Activated CD8-positive, alpha-beta T cell treated with anti-CD3 and anti-CD28 coated beads, Interleukin-2, amount 10 ng/mL, durations not matched to agents 7 days and 5 days (primary cell): ENCODE measurements around the gene LIMS1. TPM values are rescaled to one million over a fixed set of nuclear protein-coding genes. Genes with fewer than 3 reads are reported as not detected.

Source experiments
- ATAC-seq: fragments of 150-1000 bp; cut with Tn5 transposase; one replicate; pipeline ENCODE4 v1.10.0; 2021; ENCODE audit warnings: moderate library complexity
- CTCF ChIA-PET: fragments of 350-600 bp; sonication (Branson Sonifier 250); formaldehyde crosslinking; loops from one replicate; lab custom pipeline; 2021; ENCODE audit warnings: antibody characterized with exemption; lab: Charles Lee
- POLR2A ChIA-PET: fragments of 350-600 bp; sonication (Branson Sonifier 250); formaldehyde crosslinking; loops from one replicate; lab custom pipeline; 2021; ENCODE audit warnings: antibody characterized with exemption; lab: Charles Lee
- DNase-seq: peaks from one replicate; pipeline ENCODE4 v3.0.0-alpha.2; 2020
- H3K27ac Mint-ChIP-seq: one replicate; pipeline ENCODE4 v1.8.0; 2021; ENCODE audit warnings: mild to moderate bottlenecking, mixed read lengths
- H3K27me3 Mint-ChIP-seq: one replicate; pipeline ENCODE4 v1.8.0; 2021; ENCODE audit warnings: low read depth, mixed read lengths
- H3K36me3 Mint-ChIP-seq: one replicate; pipeline ENCODE4 v1.8.0; 2021; ENCODE audit warnings: low read depth, mixed read lengths
- H3K4me1 Mint-ChIP-seq: one replicate; pipeline ENCODE4 v1.8.0; 2021; ENCODE audit warnings: low read depth, mixed read lengths
- H3K4me3 Mint-ChIP-seq: one replicate; pipeline ENCODE4 v1.8.0; 2021; ENCODE audit warnings: mild to moderate bottlenecking, mixed read lengths
- H3K9me3 Mint-ChIP-seq: one replicate; pipeline ENCODE4 v1.8.0; 2022; ENCODE audit warnings: mixed read lengths; ENCODE audit not compliant: insufficient read depth
- total RNA-seq, 2 experiments: library from RNA; stranded (reverse); gene quantifications; one replicate each; pipeline ENCODE4 v1.2.3, GENCODE V29; 2021

LIMS1 gene
- total RNA-seq, 2 experiments from 2014 or later, result 36.4 to 41.1 TPM

DNA sequence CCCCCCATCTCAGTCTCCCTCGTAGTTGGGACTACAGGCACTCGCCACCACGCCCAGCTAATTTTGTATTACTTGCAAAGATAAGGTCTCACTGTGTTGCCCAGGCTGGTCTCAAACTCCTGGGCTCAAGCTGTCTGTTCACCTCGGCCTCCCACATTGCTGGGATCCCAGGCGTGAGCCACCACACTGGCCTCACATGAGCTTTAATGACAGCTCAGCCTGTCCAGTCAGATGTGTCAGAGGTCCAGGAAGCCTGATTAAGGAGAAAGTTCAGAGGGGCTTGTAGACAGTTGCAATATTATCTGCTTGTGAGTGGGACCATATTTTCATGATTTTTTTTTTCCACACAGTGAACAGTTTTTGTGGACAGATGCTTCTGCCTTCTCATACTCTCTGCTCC, 82.0 kb downstream of the LIMS1 start:
- Mint-ChIP-seq H3K4me1 (peaks cover 72% of the 10 kb centered on the region), H3K36me3 (no peaks in the 10 kb centered on the region), H3K27me3 (no peaks in the 10 kb centered on the region), H3K4me3 (no peak overlapping the region), H3K27ac (no peak overlapping the region), H3K9me3 (no peaks in the 10 kb centered on the region)
- ChIA-PET POLR2A (interaction anchor here (0.7 kb wide), 1 partner anchor 212 kb away, joined by 8 read pairs; no protein-coding TSS in a partner anchor), CTCF (interaction anchor here (0.6 to 11.7 kb wide), 8 partner anchors 7 to 513 kb away, joined by 3 to 227 read pairs (median 6); no protein-coding TSS in a partner anchor)
- ATAC-seq (no peak), DNase-seq (no peak)

DNA sequence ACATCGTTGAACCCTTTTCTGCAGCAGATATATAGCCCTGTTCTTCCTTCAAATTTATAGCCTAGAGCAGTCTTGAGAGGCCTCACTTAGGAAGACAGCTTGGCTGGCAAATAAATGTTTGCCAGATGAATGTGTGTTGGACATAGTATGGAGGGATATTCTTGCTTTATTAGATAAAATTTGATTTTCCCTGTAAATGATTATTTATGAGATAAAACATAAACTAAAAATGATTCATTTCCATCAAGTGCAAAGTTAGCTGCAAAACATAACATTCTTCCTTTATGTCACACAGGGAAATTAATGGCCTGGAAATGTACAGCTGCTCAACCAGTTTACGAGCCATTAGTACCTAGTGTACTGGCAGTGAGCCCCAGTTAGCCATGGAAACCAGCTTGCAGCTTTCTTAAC, 82.5 kb downstream of the LIMS1 start:
- Mint-ChIP-seq H3K4me1 (peaks cover 74% of the 10 kb centered on the region), H3K27me3 (no peaks in the 10 kb centered on the region), H3K4me3 (no peak overlapping the region), H3K27ac (no peak overlapping the region), H3K9me3 (no peaks in the 10 kb centered on the region), H3K36me3 (no peaks in the 10 kb centered on the region)
- ChIA-PET CTCF (interaction anchor here (0.6 to 11.7 kb wide), 7 partner anchors 8 to 33 kb away, joined by 3 to 227 read pairs (median 8); no protein-coding TSS in a partner anchor), POLR2A (no interaction called here)
- DNase-seq (no peak), ATAC-seq (no peak)

DNA sequence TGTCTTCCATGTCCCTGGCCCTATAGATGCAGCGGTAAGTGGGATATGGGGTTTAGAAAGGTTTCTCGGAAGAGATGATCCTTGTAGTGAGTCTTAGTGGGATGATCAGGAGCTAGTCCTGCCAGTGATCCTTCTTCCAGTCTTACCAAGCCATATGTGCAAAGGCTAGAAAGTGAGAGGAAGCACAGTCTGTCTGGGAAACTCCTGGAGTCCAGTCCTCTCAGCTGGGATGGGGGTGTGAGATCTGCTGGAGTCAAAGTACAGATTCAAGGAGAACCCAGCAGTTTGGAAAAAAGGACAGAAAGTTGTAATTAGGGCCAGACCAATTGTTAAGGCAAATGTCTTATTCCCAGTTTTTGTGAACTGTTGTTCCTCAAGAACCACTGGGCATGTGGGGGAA, 83.3 kb downstream of the LIMS1 start:
- CTCF ChIA-PET, result interaction anchor here (0.8 to 11.7 kb wide), 5 partner anchors 9 to 24 kb away, joined by 3 to 227 read pairs (median 8); no protein-coding TSS in a partner anchor
- POLR2A ChIA-PET, result no interaction called here
- Mint-ChIP-seq H3K4me3 (no peak overlapping the region), H3K27ac (peak overlapping the region; percentile 11), H3K4me1 (peaks cover 72% of the 10 kb centered on the region), H3K36me3 (no peaks in the 10 kb centered on the region), H3K9me3 (no peaks in the 10 kb centered on the region), H3K27me3 (no peaks in the 10 kb centered on the region)
- no peak for ATAC-seq
- no peak for DNase-seq

DNA sequence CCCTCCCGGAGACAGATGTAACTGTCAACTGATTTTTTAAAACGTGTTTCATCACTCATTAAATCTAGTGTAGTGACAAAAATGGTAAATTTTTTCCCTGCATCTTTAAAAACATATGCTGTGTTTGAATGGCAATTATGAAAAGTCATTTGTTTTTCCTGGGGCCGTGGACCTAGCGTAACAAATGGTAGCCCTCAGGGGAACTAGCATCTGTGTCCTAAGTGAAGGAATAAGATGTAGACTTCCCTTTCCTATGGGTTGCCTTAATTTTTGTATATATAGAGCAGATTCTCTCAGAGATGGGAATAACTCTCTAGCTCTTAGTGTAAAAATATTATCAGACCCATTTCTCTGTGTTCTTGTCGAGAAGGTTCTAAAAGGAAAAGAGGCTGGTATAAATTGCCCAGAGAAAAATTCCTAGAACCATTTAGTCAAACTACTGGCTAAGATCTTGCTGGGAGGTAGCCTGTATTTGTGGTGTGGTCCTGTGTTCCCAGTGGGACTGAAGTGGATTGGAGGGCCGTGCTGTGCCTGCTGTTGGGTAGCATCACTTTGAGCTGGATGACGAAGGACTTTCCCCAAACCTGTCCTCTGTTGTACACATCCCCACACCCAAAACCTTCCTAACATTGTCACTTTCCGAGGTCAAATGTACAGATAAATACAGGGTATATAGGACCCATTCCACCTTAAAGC, 85.8 kb downstream of the LIMS1 start:
- no peak for ATAC-seq
- H3K9me3 Mint-ChIP-seq, result no peaks in the 10 kb centered on the region
- H3K36me3 Mint-ChIP-seq, result no peaks in the 10 kb centered on the region
- ChIA-PET POLR2A (interaction anchor here (0.9 to 1.5 kb wide), 3 partner anchors 8 to 26 kb away, joined by 6 to 14 read pairs (median 7); no protein-coding TSS in a partner anchor), CTCF (interaction anchor here (1.2 to 10.0 kb wide), 6 partner anchors 9 to 26 kb away, joined by 3 to 147 read pairs (median 6); no protein-coding TSS in a partner anchor)
- H3K27me3 Mint-ChIP-seq, result no peaks in the 10 kb centered on the region
- no peak overlapping the region for H3K4me3 Mint-ChIP-seq
- peaks cover 70% of the 10 kb centered on the region for H3K4me1 Mint-ChIP-seq
- H3K27ac Mint-ChIP-seq, result peak overlapping the region; percentile 91
- DNase-seq, result no peak

DNA sequence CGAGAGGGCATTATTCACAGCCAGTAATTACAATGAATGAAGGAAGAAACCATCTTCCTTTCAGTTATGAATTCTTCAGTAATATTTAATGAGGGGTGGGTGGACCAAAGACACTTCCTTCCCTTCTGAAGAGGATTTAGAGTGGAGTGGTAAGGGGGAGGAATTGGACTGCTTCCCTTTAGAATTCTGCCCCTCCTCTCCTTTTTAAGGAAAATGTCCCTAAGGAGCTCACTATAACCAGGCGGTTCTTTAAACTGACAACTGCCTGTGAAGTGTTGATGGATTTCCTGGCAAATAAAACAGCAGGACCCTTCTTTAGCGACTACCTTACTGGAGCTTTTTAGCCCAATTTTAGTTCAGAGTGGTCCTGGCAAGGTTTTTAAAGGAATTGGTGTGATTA, 86.4 kb downstream of the LIMS1 start:
- H3K36me3 Mint-ChIP-seq, result peaks cover 3% of the 10 kb centered on the region
- H3K27ac Mint-ChIP-seq, result peak overlapping the region; percentile 91
- H3K9me3 Mint-ChIP-seq, result no peaks in the 10 kb centered on the region
- peak overlapping the region; percentile 73 for H3K4me3 Mint-ChIP-seq
- no peak for DNase-seq
- no peak for ATAC-seq
- no peaks in the 10 kb centered on the region for H3K27me3 Mint-ChIP-seq
- ChIA-PET CTCF (interaction anchor here (1.0 to 10.0 kb wide), 7 partner anchors 9 to 37 kb away, joined by 3 to 147 read pairs (median 6); no protein-coding TSS in a partner anchor), POLR2A (interaction anchor here (0.9 to 1.5 kb wide), 5 partner anchors 9 to 27 kb away, joined by 4 to 14 read pairs (median 6); no protein-coding TSS in a partner anchor)
- peaks cover 69% of the 10 kb centered on the region for H3K4me1 Mint-ChIP-seq

DNA sequence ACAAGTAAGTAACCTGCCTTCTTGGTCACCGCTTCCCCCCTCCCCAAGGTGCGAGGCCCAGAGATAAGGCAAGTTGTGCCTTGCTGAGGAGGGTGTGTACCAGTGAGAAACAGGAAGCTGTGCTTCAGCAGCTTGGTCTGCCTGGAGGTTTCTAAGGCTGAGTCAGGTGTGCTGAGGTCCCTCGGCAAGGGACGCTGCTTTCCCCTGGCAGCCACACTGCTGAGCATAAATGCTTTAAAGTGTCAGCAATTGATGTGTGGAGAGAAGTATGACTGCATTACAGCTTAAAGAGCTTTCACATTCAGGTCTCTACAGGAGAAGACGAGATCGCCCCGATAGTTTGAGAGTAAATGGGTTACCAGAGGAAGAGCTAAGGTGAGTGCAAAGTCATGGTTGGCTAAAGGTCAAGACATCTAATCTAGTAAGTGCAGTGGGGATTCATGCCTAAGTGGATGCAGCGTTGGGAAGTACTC, 86.9 kb downstream of the LIMS1 start:
- Mint-ChIP-seq H3K4me3 (peak overlapping the region; percentile 73), H3K27ac (peak overlapping the region; percentile 91), H3K9me3 (no peaks in the 10 kb centered on the region), H3K36me3 (peaks cover 3% of the 10 kb centered on the region), H3K4me1 (peaks cover 66% of the 10 kb centered on the region), H3K27me3 (no peaks in the 10 kb centered on the region)
- POLR2A ChIA-PET, result interaction anchor here (0.9 to 1.9 kb wide), 6 partner anchors 8 to 27 kb away, joined by 4 to 14 read pairs (median 6); no protein-coding TSS in a partner anchor
- DNase-seq (peak; percentile 85), ATAC-seq (peak; percentile 99)
- CTCF ChIA-PET, result interaction anchor here (0.8 to 10.0 kb wide), 8 partner anchors 8 to 38 kb away, joined by 3 to 147 read pairs (median 5); no protein-coding TSS in a partner anchor

DNA sequence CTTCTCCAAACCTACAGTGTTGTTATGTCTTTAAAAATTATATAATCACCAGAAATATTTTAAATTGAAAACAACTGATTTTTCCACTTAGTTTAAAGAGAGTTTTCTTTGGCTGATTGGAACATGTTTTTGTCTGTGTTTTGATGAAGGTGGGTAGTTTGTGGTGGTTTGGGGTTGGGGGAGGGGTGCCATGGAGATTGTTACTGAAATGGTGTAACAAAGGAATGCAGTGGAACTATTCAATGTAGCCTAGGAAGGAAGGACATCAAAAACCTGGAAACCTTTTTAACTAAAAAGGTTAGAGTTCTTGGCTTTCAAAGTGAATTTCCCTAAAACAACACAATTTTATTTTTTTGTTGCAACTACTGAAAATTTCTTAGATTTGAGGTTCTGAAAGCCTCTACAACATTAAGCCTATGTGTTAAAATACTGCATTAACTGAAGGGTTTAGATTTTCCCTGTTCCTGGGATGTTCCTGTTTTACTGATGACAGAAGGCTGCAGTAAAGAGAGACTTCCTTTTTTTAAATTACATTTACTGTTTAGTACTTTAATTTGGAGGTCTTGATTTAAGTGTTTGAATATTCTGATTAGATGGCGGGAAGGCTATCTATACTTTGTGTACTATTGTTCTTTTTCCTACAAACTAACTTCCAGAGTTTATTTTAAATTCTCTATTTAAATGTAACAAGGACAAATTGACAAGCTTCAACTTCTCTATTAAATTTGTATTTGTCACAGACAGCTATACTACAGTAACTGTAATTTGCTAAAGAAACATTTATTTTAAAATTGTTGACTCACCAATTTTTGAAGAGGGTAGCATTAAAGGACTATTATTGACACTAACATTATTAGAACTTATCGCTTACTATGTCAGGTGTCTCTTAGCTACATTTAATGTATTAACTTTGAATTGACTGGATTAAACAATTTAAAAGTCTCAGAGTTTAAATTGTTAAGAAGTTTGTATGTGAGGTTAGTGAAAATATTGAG, 87.7 kb downstream of the LIMS1 start:
- H3K4me3 Mint-ChIP-seq, result peak overlapping the region; percentile 73
- peak overlapping the region; percentile 91 for H3K27ac Mint-ChIP-seq
- H3K9me3 Mint-ChIP-seq, result no peaks in the 10 kb centered on the region
- no peak for DNase-seq
- CTCF ChIA-PET, result interaction anchor here (0.8 to 10.0 kb wide), 10 partner anchors 7 to 38 kb away, joined by 3 to 147 read pairs (median 5); no protein-coding TSS in a partner anchor
- ATAC-seq, result no peak
- H3K36me3 Mint-ChIP-seq, result peaks cover 3% of the 10 kb centered on the region
- no peaks in the 10 kb centered on the region for H3K27me3 Mint-ChIP-seq
- peaks cover 65% of the 10 kb centered on the region for H3K4me1 Mint-ChIP-seq
- POLR2A ChIA-PET, result interaction anchor here (1.1 to 1.9 kb wide), 6 partner anchors 7 to 28 kb away, joined by 3 to 14 read pairs (median 4); no protein-coding TSS in a partner anchor

DNA sequence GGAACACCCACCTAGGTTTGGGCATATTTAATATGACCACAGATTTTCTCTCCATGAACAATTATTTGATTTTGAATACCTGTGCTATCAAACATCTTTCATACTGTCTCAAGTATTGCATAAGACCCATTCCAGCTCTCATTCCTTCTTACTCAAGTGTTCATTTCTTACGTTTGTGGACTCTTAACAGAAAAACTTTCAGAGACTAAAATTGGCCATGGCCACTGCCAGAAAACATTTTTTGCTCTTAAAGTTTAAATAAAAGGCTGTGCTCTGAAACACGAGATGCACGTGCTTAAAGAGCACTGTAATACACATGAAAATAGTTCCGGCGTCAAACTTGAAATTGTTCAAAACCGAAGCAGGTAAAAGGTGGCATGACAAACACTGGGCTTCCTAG, 89.3 kb downstream of the LIMS1 start:
- Mint-ChIP-seq H3K27me3 (no peaks in the 10 kb centered on the region), H3K4me3 (no peak overlapping the region), H3K9me3 (no peaks in the 10 kb centered on the region), H3K27ac (no peak overlapping the region), H3K4me1 (peaks cover 61% of the 10 kb centered on the region), H3K36me3 (peaks cover 3% of the 10 kb centered on the region)
- ChIA-PET POLR2A (no interaction called here), CTCF (interaction anchor here (1.3 to 10.0 kb wide), 2 partner anchors 8 to 12 kb away, joined by 4 to 147 read pairs; no protein-coding TSS in a partner anchor)
- no peak for DNase-seq
- no peak for ATAC-seq

DNA sequence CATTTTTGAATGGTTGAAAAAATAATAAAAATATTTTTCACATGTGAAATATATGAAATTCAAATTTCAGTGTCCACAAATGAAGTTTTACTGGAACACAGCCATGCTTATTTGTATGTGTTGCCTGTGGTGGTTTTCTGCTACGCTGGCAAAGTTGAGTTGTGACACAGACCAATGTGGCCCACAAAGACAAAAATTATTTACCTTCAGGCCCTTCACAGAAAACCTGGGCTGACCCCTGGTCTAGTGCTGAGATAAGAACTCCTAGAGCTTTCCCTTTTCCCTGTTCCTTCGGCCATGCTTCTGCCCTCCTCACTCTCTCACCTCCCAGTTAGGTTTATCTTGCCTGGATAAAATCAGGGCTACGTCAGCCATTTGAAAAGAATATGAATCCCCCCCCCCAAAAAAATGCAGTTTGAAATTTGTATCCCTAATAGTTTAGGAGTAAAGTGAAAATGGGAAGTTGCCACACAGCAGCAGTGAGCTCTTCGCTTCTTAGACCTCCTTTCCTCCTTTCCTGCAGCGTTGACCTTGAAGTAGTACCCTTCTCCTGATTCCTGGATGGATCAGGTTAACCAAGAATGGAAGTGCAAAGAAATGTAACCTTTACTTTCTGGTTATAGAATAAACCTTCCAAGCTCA, 91.0 kb downstream of the LIMS1 start:
- CTCF ChIA-PET, result interaction anchor here (1.1 to 10.0 kb wide), 4 partner anchors 10 to 41 kb away, joined by 3 to 147 read pairs (median 5); no protein-coding TSS in a partner anchor
- no peaks in the 10 kb centered on the region for H3K27me3 Mint-ChIP-seq
- H3K36me3 Mint-ChIP-seq, result peaks cover 6% of the 10 kb centered on the region
- H3K4me1 Mint-ChIP-seq, result peaks cover 59% of the 10 kb centered on the region
- no peaks in the 10 kb centered on the region for H3K9me3 Mint-ChIP-seq
- no peak overlapping the region for H3K4me3 Mint-ChIP-seq
- H3K27ac Mint-ChIP-seq, result no peak overlapping the region
- no peak for ATAC-seq
- POLR2A ChIA-PET, result no interaction called here
- DNase-seq, result no peak

DNA sequence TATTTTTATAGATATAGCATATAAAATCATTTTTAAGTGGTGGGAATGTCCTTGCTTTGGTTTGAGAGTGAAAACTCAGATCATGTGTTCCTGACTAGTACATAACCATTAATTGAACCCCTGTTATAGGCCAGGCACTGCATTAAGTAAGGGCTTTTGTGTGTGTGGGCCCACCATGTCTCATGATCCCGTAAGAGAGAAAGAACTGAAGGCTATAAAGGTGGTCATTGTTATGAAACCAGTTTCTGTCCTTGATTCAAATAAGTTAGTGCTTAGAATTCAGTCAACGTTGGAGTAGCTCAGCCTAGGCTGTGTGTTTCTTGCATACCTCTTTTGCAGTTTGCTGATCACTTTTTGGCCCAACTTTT, 91.5 kb downstream of the LIMS1 start:
- peaks cover 8% of the 10 kb centered on the region for H3K36me3 Mint-ChIP-seq
- no peaks in the 10 kb centered on the region for H3K27me3 Mint-ChIP-seq
- no peak overlapping the region for H3K4me3 Mint-ChIP-seq
- DNase-seq (no peak), ATAC-seq (no peak)
- H3K9me3 Mint-ChIP-seq, result no peaks in the 10 kb centered on the region
- CTCF ChIA-PET, result interaction anchor here (2.1 to 10.0 kb wide), 2 partner anchors 10 to 20 kb away, joined by 6 to 147 read pairs; no protein-coding TSS in a partner anchor
- H3K4me1 Mint-ChIP-seq, result peaks cover 59% of the 10 kb centered on the region
- no peak overlapping the region for H3K27ac Mint-ChIP-seq
- POLR2A ChIA-PET, result no interaction called here
